Germinal center (tissue), 1 donor: ENCODE measurements around the gene RUNX1.
"Not testable (repeated sequence)": the region's sequence is repeated elsewhere in the genome, so short reads cannot be mapped to it uniquely, and the experiment has no call there.

ENCODE experiments used
- DNase-seq: peaks from one replicate; pipeline ENCODE4 v3.0.0; 2012; ENCODE audit warnings: mixed read lengths, low spot score

RUNX1 gene

DNA sequence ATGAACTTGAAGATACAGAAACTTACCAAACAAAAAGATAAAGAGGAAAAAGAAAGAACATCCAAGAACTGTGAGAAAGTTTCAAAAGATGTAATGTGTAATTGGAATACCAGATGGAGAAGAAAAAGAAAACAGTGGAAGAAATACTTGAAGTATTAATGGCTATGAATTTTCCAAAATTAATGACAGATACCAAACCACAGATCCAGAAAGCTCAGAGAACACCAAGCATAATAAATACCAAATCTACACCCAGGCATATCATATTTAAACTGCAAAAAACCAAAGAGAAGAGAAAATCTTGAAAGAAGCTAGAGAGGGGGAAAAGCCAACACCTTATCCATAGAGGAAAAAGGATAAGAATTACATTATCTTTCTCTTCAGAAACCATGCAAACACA is 243.9 kb downstream of the RUNX1 start:
- no peak for DNase-seq

DNA sequence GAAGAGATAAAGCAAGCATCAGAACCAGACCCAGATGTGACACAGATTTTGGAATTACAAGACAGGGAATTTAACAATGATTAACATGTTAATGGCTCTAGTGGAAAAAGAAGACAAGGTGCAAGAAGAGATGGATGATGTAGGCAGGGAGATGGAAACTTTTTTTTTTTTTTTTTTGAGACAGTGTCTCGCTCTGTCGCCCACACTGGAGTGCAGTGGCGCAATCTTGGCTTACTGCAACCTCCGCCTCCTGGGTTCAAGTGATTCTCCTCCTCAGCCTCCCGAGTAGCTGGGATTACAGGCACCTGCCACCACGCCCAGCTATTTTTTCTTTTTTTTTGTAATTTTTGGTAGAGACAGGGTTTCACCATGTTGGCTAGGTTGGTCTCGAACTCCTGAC is 244.5 kb downstream of the RUNX1 start:
- DNase-seq, result not testable (repeated sequence)

- DNase-seq, result no peak
Measured at GRCh38 chr21:34803782-34804370, 245.2 kb downstream of the RUNX1 start.

GRCh38 chr21:34802180-34802899 is 246.8 kb downstream of the RUNX1 start:
- DNase-seq, result no peak

- DNase-seq, result peak; percentile 49
Measured at GRCh38 chr21:34801519-34802132, 247.5 kb downstream of the RUNX1 start.

- DNase-seq, result no peak
Measured at GRCh38 chr21:34800797-34801518, 248.1 kb downstream of the RUNX1 start.

DNA sequence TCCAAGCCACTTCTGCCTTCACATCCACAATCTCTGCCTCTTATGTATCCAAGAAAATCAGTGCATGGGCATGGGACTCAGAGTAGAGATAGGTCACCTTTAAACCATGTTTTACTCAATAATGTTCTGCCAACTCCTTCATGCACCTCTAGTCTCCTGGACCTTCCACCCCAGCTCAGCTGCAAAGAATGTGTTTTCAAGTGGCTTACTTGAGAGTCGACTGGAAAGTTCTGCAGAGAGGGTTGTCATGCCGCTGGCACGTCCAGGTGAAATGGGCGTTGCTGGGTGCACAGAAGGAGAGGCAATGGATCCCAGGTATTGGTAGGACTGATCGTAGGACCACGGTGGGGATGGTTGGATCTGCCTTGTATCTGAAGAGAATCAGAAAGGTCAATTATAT is 250.0 kb downstream of the RUNX1 start:
- DNase-seq, result no peak

- DNase-seq, result no peak
Measured at GRCh38 chr21:34797921-34798535, 251.1 kb downstream of the RUNX1 start.

DNA sequence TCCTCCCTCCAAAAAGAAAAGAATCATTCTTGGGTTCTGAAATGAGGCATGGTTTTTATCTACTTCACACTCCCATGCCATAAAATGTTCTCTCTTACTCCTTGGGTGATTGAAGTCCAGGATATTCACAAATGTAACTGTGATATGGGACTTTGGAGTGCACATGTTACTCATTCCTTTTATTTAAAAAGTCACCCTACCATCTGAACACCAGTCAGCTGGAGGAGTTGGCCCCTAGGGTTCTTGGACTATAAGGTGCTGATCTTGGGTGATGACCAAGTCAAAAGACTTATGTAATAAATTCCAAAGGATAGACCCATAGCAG is 251.9 kb downstream of the RUNX1 start:
- DNase-seq, result no peak

DNA sequence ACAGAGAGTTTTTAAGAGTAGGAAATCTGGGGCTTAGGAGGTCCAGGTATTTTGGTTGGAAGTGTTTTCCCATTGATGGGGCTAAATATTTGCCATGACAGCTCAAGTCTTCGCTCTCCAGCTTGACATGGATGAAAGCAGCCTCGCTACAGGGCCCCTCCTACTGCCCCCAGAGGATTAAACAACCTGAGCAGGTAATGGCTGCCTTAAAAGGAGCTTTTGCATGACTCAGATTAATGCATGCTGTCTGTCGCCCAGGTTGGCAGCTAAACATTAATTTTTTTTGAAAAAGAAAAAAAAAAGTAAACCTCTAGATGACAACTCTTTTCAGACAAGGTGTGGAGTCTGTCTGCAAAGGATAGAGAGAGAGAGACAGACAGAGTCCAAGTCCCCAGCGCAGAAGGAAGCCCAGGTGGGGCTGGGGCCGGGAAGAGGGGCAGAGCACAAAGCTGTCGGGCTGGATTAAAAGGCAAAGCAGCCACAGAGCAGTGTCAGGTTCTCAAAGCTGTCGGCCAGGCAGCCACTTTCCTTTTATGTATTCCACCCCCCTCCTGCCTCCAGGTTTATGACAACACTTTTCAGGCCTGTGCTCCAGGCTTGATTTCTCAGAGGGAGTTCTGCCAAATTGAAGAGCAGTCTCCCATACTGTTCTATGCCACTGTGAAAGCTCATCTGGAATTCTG is 252.4 kb downstream of the RUNX1 start:
- no peak for DNase-seq

- no peak for DNase-seq
Measured at GRCh38 chr21:34795548-34796180, 253.4 kb downstream of the RUNX1 start.

DNA sequence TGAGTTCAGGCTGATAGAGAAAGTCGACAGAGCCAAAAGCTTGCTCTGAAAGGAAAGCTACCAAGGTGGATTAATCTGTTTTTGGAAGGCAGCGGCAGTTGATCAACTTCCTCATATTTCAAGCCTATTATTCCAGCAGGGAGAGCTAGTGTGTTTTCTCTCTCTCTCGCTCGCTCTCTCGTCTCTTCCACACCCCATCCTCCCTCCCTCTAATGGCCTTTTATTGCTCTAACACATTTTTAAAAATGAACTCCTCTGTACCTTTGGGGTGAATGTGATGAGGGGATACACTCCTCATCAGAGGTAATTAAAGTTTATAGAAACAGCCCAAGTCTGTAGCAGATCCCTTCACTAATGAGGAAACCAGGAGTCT is 253.9 kb downstream of the RUNX1 start:
- no peak for DNase-seq

DNA sequence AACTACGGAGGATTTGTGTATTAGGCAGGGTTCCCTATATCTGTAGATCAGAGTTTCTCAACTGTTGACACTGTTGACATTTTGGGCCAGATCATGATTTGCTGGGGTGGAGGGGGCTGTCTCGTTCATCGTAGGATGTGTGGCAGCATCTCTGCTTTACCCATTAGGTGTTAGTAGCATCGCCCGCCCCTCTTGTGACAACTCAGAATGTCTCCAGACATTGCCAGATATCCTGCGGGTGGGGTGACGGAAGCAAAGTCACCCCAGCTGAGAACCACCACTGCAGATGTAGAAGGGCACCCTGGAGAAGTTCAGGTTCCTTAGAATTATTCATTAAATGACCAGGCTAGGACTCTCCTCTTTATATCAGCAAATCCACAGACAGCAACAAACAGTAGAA is 254.4 kb downstream of the RUNX1 start:
- no peak for DNase-seq

DNA sequence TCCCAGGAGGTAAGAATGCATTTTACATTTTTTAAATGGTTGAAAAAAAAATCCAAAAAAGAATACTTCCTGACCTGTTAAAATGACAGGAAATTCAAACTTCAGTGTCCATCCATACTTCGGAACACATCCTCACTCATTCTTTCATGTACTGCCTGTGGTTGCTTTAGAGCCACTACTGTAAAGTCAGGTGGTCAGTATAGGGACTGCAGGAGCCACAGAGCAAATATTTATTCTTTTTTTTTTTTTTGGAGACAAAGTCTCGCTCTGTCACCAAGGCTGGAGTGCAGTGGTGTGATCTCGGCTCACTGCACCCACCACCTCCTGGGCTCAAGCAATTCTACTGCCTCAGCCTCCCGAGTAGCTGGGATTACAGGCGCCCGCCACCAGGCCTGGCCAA is 255.6 kb downstream of the RUNX1 start:
- DNase-seq, result no peak

DNA sequence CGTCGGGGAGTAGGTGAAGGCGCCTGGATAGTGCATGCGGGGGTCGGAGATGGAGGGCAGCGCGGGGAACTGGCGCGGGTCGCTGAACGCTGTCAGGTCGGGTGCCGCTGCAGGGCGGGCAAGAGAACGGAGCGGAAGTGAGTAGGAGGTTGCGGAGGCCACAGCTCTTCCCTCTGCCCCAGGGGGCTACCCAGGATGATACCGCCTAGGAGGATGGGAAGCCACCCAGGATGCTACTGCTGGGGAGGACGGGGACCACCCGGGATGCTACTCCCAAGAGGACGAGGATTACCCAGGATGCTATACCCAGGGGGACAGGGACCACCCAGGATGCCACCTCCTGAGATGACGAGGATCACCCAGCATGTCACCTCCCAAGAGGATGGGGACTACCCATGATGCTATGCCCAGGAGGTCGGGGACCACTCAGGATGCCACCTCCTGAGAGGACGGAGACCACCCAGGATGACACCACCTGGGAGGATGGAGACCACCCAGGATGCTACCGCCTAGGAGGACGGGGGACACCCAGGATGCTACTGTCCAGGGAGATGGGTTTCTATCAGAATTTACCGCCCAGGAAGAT is 256.5 kb downstream of the RUNX1 start:
- DNase-seq, result no peak

DNA sequence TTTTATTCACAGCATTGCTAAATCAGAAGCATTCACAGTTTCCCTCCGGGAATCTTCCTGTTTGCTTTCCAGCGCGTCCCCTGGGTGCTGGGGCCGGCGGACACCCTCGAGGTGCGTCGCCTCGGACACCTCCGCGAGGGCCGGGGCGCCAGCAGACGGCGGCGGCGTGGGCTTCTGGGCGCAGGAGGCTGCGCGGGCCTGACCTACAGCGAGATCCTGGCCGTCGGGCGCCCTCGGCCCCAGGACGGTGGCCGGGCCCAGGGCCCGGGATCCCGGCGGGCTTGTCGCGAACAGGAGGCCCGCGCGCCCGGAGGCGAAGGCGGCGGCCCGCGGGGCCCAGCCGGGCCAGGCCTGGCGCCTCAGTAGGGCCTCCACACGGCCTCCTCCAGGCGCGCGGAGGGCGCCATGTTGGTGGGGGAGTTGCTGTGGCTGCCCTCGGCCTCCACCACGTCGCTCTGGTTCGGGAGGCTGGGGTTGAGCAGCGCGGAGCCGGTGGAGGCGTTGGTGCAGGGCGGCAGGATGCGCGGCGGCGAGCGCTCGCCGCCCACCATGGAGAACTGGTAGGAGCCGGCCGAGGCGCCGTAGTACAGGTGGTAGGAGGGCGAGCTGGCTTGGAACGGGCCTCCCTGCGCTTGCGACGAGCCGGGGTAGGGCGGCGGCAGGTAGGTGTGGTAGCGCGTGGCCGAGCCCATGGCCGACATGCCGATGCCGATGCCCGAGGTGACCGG is 257.2 kb downstream of the RUNX1 start:
- DNase-seq, result no peak

GRCh38 chr21:34790834-34791233 is 258.3 kb downstream of the RUNX1 start:
- DNase-seq, result no peak

DNA sequence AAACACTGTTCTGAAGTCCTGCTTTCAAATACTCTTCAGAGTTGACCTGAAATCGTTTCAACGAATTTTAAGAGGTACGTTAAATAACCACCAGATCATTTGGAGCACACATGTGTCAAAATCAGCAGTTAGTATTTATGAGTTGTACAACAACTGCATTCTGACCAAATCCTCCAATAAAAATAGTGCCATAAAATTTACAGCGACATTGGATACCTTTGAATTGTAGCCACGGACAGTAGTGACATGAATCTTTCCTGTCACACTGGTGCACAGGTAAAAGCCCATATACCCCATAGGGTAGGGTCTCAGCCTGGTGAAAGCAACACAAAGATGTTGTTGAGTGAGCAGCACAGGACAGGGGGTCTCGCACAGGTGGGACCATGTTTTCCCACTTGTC is 258.8 kb downstream of the RUNX1 start:
- no peak for DNase-seq

DNA sequence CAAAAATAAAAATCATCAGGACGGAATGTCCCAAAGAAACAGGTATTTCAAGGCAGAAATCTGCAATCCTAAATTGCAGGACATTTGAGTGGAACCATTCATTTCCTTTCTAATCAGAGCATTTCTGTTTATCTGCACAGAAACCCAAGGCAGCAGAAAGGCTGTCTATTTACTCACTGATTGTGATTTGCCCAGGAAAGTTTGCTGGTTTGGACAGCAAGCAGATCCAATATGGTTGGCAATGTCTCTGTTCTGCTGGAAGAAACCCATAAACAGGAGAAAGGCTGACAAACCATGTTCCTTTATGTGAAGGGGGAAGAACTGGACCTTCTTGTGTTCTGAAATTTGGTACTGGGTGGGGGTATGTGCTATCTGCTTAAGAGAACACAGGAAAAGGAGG is 260.2 kb downstream of the RUNX1 start:
- no peak for DNase-seq

- DNase-seq, result no peak
Measured at GRCh38 chr21:34783815-34784214, 265.3 kb downstream of the RUNX1 start.
